ENCODE measurements around the gene SFSWAP.
"Not testable (repeated sequence)": the region's sequence is repeated elsewhere in the genome, so short reads cannot be mapped to it uniquely, and the experiment has no call there.

Gene SFSWAP

DNA sequence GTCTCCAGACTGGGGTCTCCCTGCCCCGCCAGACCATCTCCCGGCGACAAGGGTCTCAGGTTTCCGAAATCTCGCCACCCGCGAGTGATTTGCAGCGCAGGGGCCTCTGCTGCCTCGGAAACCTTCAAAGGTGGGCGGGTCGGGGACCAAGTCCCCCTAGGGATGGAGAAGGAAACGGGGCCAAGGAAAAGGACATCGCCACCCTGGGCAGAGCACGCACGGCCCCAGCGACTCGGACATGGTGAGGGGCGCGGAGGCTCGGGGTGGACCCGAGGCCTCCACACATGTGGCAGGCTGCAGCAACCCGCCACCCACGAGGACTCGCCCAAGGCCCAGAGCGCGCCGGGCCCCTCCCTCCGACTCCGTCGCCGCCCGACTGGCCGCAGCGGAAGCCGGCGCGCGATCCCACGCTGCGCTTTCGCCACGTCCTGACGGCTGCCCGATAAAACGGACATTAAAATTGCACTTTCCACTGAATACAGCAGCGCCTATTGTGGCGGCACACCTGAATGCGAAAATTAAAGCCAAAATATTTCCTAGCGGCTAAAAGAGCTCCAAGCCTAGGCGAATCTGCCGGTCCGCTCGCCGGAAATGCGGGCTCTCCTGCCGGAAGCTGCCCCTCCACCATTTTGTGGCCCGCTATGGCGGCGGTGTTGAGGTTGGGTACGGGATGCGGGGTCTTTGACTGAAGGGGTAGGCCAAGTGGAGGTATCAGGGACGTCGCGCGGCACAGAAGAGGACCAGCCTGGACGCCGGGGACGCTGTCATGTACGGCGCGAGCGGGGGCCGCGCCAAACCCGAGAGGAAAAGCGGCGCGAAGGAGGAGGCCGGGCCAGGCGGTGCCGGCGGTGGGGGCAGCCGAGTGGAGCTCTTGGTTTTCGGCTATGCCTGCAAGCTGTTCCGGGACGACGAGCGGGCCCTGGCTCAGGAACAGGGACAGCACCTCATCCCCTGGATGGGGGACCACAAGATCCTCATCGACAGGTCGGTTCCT is at the start of gene SFSWAP:
TSS of gene SFSWAP (plus strand) at position 627 of the 994 bp plus-strand sequence. CDS start at position 767, 140 bp downstream.
- intact Hi-C loops (cut with DNase I), result loop anchor here (2.0 kb wide), 1 partner anchor 102 kb away; no protein-coding TSS in a partner anchor
- peak; percentile 72 to 97 (median 77) for DNase-seq

DNA sequence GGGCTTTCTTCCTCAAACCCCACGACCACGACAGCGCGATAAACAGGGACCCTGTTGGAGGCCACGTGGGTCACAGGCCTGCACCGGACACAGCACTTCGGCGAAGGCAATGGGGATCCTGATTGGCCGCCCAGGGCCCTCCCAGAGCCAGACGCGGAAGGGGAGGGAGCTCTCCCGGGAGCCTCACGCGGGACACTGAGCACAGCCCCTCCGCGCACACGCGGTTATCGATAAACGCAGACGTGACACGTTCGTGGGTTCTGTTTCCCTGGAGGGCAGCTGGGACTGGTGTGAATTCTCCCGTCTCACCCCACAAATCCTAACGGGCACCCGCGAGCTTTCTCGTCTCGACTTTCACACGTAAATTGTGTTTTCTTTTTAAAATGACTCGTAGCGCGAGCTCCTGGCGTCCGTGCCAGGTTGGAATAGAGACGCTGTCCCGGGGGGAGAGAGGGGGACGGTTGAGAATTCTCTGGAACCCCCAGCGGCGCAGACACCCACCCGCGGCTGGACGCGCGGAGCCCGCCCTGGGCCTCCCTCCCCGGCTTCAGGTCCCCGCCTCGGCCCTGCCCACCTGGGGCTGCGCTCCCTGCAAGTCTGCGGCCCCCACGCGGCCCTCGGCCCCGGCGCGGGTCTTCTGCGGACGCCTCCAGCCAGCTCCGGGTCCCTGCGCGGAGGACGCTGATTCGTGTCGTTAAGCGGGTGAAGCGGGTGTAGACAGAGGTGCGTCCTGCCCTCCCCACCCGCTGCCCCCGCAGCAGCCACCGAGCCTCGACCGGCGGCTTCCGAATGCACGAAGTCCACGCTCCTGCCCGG is 49.5 kb upstream of the SFSWAP start:
- peak in 1 of 10 donors; percentile 57 for DNase-seq
- intact Hi-C loops (cut with DNase I), result loop anchor here (10.0 kb wide), 1 partner anchor 367 kb away; no protein-coding TSS in a partner anchor

DNA sequence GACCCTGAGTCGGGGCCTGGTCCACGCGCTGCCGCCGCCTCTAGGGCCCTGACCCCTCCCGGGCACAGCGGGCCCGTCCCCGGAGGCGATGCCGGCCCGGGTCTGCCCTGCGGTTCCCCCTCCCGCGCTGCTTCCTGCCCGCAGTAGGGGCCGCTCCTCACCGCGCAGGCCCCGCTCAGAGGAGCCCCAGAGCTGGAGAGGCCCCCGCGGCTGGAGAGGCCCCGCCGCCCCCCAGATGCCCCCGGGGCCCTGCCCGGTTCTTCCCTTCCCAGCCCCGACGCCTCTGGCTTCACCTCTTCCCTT is 49.0 kb upstream of the SFSWAP start:
- not testable (repeated sequence) for DNase-seq
- intact Hi-C loops (cut with DNase I), result loop anchor here (10.0 kb wide), 1 partner anchor 367 kb away; no protein-coding TSS in a partner anchor

DNA sequence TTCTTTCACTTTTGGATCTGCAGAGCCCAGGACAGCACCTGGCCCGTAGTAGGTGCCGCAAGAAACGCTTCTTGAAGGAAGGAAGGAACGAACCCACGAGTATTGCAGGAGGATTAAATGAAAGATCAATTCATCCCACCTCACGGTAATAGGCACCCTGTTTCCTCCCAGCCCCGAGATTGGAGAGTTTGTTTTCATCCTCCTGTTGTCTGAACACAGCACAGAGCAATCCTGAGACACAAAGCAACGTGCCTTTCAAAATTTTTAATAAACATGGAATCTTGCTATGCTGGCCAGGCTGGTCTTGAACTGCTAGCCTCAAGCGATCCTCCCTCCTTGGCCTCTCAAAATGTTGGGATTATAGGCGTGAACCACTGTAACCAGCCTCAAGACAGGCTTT is 48.5 kb upstream of the SFSWAP start:
- intact Hi-C loops (cut with DNase I), result loop anchor here (10.0 kb wide), 1 partner anchor 368 kb away; no protein-coding TSS in a partner anchor
- DNase-seq, result not testable (repeated sequence)

DNA sequence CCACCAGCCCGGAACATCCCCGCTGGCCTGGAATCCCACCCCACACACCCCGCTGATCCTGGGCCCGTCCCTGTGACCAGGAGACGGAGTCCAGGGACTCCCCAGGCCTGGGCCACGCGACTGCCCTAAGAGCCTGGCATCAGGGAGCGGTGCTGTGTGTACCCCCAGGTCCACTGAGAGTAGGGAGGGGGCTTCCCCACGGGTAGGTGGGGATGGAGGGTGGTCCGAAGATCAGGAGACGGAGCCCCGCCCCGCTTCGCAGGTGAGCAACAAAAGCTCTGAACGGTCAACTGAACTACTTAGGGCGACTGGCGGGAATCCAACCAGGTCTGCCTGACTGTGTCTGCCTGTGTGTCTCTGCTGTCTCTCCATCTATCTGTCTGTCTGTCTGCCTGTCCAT is 45.2 kb upstream of the SFSWAP start:
- peak in 1 of 10 donors; percentile 55 for DNase-seq
- intact Hi-C loops (cut with DNase I), result loop anchor here (10.0 kb wide), 1 partner anchor 371 kb away; no protein-coding TSS in a partner anchor

DNA sequence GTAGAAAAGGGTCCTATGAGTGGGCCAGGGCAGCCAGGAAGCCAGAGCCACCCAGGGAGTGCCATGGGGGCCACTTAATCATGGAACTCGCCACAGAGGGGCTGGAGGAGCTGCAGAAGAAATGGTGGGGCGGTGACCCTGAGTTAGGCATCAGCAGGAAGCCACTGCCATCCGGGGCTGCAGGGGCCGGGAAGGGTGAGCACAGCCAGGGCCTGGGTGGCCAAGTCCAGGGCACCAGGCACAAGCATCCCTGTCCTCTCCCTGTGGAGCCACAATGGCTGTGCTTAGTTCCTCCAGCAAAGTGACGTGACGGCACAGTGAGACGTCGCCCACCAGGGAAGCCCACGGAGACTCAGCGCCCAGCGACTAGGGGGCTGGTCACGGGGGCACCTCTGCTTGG is 44.4 kb upstream of the SFSWAP start:
- DNase-seq, result peak in 1 of 10 donors; percentile 63
- intact Hi-C loops (cut with DNase I), result loop anchor here (10.0 kb wide), 1 partner anchor 372 kb away; no protein-coding TSS in a partner anchor

DNA sequence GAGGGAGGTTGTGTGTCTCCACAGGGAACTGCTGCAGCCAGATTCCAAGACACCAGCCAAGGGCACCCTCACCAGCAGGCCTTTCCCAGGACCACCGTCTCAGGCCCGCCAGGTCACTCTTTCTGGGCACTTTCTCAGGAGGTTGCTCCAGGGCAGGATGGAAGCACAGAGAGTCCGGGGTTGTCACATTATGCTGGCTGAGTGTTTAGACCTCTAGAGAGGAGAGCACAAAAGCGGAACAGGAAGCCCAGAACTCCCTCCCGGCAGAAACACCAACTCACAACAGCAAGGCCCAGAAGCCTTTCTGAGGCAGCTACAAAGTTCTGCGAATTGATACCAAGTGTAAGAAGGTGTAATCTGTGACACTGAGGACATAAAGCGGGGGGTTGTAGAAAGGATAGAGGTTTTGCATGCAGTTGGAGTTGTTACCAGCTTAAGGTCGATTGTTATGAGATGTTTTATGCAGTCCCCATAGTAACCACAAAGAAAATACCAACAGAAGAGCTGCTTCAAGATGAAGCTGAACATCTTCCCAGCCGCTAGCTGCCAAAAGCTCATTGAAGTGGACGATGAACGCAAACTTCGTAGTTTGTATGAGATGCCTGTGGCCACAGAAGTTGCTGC is 43.8 kb upstream of the SFSWAP start:
- intact Hi-C loops (cut with DNase I), result loop anchor here (10.0 kb wide), 1 partner anchor 372 kb away; no protein-coding TSS in a partner anchor

DNA sequence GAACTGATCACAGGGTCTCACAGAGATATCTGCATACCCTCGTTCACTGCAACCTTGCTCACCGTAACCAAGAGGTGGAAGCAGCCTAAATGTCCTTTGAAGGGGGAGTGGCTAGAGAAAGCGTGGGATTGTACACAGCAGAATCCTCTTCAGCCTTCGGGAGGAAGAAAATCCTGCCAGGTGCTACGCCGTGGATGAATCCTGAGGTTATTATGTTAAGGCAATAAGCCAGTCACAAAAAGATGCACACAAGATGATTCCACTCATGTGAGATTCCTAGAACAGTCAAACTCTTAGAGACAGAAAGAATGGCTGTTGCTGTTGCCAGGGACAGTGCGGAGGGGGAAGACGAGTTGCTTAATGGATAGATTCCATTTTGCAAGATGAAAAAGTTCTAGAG is 39.6 kb upstream of the SFSWAP start:
- intact Hi-C loops (cut with DNase I), result no loop called here
- no peak for DNase-seq

More for the DNA sequence above, 43.8 kb upstream of the SFSWAP start:
- DNase-seq, result peak in 1 of 10 donors; percentile 62

DNA sequence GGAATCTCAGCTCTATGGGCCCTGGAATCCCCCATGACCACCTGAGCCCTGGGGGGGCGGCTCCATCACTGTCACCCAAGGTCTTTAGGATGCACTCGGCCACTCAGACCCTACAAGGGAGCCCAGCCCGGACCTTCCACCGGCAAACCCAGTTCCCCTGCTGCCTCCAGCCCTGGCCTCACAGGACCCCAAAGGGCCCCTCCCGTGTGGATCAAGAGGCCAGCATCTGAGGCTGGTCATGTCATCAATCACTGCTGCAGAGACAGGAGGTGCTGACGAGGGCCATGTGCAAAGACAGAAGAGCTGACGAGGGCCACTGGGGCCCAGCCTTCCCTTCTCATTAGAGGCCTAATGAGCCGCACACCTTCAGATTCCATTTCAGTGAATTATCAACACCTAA is 39.0 kb upstream of the SFSWAP start:
- peak in 2 of 10 donors; percentile 51 to 57 for DNase-seq
- intact Hi-C loops (cut with DNase I), result no loop called here

DNA sequence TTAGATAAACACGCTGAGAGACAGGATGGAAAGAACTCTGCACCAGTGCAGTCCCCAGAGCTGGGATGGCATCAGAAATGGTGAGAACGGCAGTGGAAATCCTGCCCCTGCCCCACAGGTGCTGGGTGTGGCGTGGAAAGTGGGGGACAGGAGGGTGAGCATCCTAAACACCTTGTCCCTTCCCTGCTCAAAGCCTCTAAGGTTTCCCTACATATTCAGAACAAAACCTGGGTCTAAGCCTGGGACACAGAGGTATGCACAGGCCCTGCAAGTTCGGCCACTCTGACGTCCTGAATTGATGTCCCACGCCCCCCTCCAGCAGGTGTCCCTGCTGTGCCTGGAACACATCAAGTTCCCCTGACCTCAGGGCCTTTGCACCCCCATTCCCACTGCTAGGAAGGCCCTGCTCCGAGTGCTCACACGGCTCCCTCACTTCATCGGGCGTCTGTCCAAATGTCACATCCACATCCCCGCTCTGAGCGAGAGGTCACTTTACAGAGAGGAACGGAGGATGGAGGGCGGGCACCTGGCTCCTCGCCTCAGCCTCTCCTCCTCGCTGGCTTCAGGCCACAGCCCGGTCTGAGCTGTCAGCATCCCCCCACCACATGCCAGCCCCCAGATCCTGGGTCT is 38.5 kb upstream of the SFSWAP start:
- intact Hi-C loops (cut with DNase I), result no loop called here
- DNase-seq, result peak in 1 of 10 donors; percentile 82

DNA sequence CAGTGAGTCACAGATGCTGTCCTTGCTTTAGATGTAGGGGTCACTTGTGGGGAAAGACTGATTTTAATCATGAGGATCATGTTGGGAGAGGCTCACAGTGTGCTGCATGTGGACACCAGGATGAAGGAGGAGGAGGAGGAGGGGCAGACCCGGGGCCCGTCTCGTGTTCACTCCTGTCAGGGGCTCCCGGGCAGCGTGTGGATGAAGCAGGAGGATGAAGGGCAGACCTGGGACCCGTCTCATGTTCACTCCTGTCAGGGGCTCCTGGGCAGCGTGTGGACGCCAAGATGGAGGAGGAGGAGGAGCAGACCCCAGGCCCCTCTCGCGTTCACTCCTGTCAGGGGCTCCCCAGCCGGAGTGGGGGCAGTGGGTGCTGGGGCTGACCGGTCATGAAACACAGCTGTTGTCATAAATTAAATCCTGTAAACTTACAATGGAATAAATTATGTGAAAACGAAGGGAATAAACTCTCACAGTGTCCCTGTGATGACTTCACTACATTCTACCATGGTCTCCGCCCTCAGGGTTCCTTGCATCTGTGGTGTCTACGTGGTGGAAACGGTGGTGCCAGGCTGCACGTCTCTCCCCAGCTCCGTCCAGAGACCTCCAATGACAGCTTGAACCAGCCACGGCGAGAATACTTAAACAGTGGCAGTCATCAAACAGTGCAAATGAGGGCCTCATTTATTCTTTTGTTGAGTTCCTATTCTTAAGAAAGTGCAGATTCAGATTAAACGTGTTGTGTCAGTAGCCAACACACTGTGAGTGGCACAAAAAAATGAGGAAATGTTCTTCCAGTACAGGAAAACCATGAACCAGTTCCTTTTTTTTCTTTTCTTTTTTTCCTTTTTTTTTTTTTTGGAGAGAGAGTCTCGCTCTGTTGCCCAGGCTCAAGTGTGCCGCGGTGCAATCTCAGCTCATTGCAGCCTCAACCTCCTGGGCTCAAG is 37.7 kb upstream of the SFSWAP start:
- intact Hi-C loops (cut with DNase I), result no loop called here
- peak in 2 of 10 donors; percentile 65 to 74 for DNase-seq

DNA sequence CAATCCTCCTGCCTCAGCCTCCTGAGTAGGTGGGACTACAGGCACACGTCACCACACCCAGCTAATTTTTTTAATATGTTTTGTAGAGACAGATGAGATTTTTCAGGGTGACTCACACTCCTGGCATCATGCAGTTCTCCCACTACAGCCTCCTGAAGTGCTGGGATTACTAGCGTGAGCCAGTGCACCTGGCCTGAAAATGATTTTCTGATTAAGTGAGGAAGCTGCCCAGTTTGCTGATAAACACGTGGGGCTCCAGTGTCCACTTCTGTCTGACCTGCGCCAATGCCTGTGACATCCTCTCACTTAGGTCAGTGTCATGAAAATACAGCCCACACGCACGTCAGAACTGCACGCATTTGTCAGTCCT is 37.0 kb upstream of the SFSWAP start:
- intact Hi-C loops (cut with DNase I), result no loop called here
- DNase-seq, result no peak

DNA sequence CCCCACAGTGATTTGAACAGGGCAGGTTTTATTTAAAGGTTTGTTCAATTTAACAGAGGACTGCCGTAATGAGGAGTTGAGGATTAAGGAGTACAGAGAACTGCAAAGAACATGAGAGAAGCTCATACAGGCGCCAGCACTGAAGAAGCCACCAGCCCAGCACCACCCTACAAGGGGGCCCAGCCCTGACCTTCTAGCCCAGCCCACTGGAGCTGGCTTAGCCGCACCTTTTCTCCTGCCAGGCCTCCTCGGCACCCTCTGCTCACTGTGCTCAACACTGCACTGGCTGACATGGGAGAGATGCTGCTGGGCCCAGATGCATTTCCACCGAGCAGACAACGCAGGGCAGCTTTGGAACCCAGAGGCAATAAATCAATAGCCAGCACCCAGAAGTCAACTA is 36.5 kb upstream of the SFSWAP start:
- intact Hi-C loops (cut with DNase I), result no loop called here
- peak in 1 of 10 donors; percentile 49 for DNase-seq

DNA sequence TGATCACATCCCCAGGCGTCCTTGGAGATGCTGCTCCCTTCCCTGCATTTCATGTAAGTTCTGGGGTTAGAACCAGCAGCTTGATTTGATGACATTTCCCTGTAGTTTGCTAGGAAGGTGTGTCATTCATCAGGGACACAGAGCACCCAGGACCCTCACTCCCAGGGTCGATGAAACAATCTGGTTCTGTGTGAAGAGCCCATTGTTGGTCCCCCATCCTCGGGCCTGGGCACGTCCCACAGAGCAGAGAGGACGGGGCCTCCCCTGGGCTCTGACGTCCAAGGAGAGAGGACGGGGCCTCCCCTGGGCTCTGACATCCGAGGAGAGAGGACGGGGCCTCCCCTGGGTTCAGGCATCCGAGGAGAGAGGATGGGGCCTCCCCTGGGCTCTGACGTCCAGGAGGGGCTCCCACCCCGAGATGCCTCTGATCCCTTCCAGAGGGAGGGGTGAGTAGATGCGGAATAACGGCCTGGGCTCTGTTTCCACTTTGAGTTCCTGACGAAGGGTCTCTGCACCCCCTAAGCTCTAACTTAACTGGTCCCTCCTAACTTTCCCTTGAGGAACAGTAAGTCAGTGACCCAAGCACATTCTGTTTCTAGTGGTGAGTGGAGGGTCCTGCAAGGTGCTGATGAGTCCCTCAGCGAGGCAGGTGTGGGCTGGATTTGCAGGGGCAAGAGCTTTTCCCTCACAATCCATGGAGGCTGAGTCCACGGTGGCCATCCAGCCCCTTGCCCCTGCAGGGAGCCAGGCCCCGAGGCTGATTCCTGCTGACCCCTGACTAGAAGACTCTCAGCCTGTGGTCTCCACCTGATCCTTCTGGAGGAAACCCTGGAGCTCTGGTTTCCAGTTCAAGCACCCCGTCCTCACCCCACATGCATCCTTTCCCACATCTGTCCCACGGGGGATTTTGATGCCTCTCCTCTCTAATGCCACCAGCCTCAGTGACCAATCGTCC is 35.5 kb upstream of the SFSWAP start:
- peak in 1 of 10 donors; percentile 52 for DNase-seq
- intact Hi-C loops (cut with DNase I), result no loop called here

DNA sequence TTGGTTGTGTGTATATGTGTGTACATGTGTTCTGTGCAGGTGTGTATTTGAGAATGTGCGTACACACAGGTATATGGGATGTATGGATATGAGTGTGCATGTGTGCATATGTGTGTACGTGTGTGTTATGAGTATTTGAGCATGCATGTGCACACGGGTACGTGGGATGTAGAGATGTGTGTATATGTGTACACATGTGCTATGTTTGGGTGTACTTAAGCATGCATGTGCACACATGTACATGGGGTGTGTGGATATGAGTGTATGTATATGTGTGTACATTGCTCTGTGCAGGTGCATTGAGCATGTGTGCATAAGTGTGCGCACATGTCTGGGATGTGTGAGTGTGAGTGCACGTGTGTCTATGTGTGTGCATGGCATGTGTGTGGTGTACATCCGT is 34.3 kb upstream of the SFSWAP start:
- intact Hi-C loops (cut with DNase I), result no loop called here
- no peak for DNase-seq

DNA sequence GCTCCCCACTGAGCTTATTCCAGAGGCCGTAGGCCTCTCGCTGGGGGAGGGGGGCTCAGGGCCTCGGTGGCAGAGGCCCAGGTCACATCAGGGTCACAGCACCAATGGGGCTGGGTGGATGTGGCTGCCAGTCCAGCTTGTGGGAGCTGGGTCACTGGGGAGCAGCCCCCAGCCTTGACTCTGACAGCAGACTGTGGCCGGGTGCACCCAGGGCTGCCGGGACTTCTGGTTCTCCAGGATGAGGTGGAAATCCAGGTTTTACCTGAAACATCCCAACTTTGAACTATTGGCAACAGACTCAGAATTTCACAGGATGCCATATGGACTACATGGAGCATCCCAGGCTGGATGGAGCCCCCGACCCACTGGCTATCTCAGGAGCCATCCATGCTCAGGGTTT is 33.8 kb upstream of the SFSWAP start:
- intact Hi-C loops (cut with DNase I), result not testable (repeated sequence)
- DNase-seq, result peak in 1 of 10 donors; percentile 61

DNA sequence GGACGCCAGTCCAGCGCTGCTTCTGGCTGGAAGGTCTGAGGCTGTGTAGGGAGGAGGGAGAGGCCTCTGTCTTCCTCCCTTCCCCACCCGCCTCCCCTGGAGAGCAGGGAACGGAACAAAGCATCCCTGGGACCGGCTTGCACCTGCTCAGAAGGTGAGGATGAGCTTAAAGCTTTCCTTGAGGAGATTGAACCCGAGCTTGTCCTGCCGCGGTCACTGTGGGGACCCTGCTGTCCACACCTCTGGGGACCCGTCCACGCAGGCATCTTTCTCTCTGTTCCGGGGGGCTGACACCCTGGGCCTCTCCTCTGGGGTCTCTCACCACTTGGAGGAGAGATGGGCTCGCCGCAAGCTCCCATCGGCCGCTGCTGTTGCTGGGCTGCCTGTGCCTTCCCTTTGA is 33.2 kb upstream of the SFSWAP start:
- no peak for DNase-seq
- intact Hi-C loops (cut with DNase I), result no loop called here
